Spleen (tissue), 7 donors: ENCODE measurements around the gene ADAMTS4.
A peak's percentile ranks its signal among the peaks of the same experiment; 100 is the strongest.

Source experiments
- POLR2AphosphoS5 ChIP-seq, 3 donors: sonication (generic); formaldehyde crosslinking; IDR thresholded peaks; one replicate each; pipeline ENCODE4 v1.5.1; 2017; ENCODE audit warnings: antibody characterized with exemption in 3 of 3
- TF ChIP-seq, protein P1 (sequence below), 11 experiments: fragments of 200-600 bp in 7 of 11; fragments of 450-650 bp in 4 of 11; sonication (generic) in 4 of 11; IDR thresholded peaks in 8 of 11; conservative IDR thresholded peaks in 3 of 11; 1 replicate in 7 of 11; 2 replicates in 4 of 11; pipeline versions ENCODE4 v1.4.0 to v1.8.0; 2016 to 2021; ENCODE audit warnings: antibody characterized with exemption in 11 of 11, inconsistent platforms in 4 of 11, mild to moderate bottlenecking in 1 of 11
- donor health status: DM: no; HTN: no; CAD: no; lungs with moderate emphysema.
- donor health status: DM: no; HTN: no; CAD: no.
- donor health status: DM: no; HTN: no; CAD: no.

DNA sequence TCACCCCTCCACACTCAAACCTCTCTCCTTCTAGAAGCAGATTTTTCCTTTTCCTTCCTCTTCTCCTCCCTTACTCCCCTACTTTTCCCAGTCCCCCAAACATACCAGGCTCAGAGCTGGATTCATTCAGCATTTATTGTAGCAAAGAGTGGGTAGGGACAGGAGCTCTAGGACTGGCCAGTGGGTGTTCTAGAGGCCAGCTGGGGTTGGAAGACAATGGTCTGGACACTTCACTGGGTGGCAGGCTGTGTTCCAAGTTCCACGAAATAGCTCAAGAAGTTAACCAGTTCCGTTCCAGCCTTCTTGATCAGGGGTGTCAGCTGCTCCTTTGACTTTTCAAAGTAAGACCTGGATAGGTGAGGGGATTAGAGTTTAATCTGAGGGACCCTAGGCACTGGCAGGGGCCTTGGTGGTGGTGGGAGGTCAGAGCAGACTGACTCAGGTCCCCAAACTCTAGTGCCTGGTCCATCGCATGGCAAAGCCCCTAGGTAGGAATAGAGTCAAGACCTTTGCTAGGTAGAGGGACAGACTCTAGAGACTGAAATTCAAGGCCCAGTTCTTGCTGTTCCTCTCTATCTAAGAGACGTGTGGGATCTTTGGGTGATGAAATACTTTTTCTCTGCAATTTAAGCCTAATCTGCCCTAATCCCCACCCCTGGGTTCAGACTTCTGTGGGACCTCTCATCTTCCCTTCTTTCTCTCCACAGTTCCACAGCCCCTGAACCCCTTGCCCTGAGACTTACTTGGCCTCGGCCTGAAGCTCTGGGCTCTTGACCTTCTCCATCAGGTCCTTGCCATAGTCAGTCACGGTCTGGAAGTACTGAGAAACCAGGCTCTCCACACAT is 23.5 kb upstream of the ADAMTS4 start:
- TF ChIP-seq, protein P1, sequence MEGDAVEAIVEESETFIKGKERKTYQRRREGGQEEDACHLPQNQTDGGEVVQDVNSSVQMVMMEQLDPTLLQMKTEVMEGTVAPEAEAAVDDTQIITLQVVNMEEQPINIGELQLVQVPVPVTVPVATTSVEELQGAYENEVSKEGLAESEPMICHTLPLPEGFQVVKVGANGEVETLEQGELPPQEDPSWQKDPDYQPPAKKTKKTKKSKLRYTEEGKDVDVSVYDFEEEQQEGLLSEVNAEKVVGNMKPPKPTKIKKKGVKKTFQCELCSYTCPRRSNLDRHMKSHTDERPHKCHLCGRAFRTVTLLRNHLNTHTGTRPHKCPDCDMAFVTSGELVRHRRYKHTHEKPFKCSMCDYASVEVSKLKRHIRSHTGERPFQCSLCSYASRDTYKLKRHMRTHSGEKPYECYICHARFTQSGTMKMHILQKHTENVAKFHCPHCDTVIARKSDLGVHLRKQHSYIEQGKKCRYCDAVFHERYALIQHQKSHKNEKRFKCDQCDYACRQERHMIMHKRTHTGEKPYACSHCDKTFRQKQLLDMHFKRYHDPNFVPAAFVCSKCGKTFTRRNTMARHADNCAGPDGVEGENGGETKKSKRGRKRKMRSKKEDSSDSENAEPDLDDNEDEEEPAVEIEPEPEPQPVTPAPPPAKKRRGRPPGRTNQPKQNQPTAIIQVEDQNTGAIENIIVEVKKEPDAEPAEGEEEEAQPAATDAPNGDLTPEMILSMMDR (IDR thresholded peaks at IDR 0.05 in 8 of 11, conservative IDR thresholded peaks at IDR 0.05 in 3 of 11), result no peak
- TF ChIP-seq POLR2AphosphoS5 (IDR thresholded peaks at IDR 0.05), result peak in 1 of 3 donors; percentile 10
